B cell (primary cell): Measurements from ENCODE around the gene WWTR1. TPM values are rescaled to one million over a fixed set of nuclear protein-coding genes. Genes with fewer than 3 reads are reported as not detected.

ENCODE experiments used
- ATAC-seq: fragments of 200-7000 bp; cut with Tn5 transposase; one replicate; pipeline ENCODE4 v1.10.0; 2021; ENCODE audit warnings: low read depth, mild to moderate bottlenecking, moderate number of reproducible peaks, moderate library complexity
- CTCF ChIA-PET: fragments of 350-600 bp; sonication (Branson Sonifier 250); formaldehyde crosslinking; loops from one replicate; lab custom pipeline; 2021; ENCODE audit warnings: antibody characterized with exemption, inconsistent platforms; lab: Charles Lee
- POLR2A ChIA-PET: fragments of 350-600 bp; sonication (Branson Sonifier 250); formaldehyde crosslinking; loops from one replicate; lab custom pipeline; 2021; ENCODE audit warnings: antibody characterized with exemption; lab: Charles Lee
- DNase-seq: peaks from one replicate; pipeline ENCODE4 v3.0.0; 2013
- H2AFZ ChIP-seq: 2 replicates; pipeline ENCODE4 v1.6.1; 2012; ENCODE audit warnings: mild to moderate bottlenecking, low read depth, low read length; ENCODE audit not compliant: insufficient read depth, poor library complexity, severe bottlenecking
- H3K27ac ChIP-seq, 2 donors: 1 replicate in 1 of 2; 2 replicates in 1 of 2; pipeline ENCODE4 v1.5.1; 2012 to 2013; ENCODE audit warnings: low read length in 2 of 2, mild to moderate bottlenecking in 2 of 2, moderate library complexity in 1 of 2
- H3K27me3 ChIP-seq, 4 experiments: fragments of 200-600 bp in 1 of 4; sonication (generic) in 1 of 4; replicated peaks in 1 of 4; 1 replicate in 2 of 4; 2 replicates in 2 of 4; pipeline versions ENCODE4 v1.6.1 to v1.7.0; 2013 to 2016; ENCODE audit warnings: low read length in 3 of 4, mild to moderate bottlenecking in 2 of 4, mixed read lengths in 1 of 4, moderate library complexity in 1 of 4; ENCODE audit not compliant: insufficient read depth in 4 of 4, control insufficient read depth in 3 of 4; ENCODE audit errors: control extremely low read depth in 1 of 4
- H3K36me3 ChIP-seq, 2 experiments: replicated peaks in 1 of 2; 1 replicate in 1 of 2; 2 replicates in 1 of 2; pipeline versions ENCODE4 v1.6.1 to v1.7.1; 2013; ENCODE audit warnings: low read length in 1 of 2; ENCODE audit not compliant: insufficient read depth in 2 of 2, control insufficient read depth in 1 of 2; ENCODE audit errors: control extremely low read depth in 1 of 2, extremely low read depth in 1 of 2
- H3K4me1 ChIP-seq, 2 donors: fragments of 200-600 bp in 1 of 2; sonication (generic) in 1 of 2; 1 replicate in 1 of 2; 2 replicates in 1 of 2; pipeline versions ENCODE4 v1.5.1 to v1.6.1; 2013 to 2017; ENCODE audit warnings: low read length in 2 of 2; ENCODE audit not compliant: control insufficient read depth in 2 of 2, insufficient read depth in 2 of 2
- H3K4me2 ChIP-seq: replicated peaks from 2 replicates; pipeline ENCODE3; 2012; ENCODE audit warnings: mild to moderate bottlenecking, low read depth, low read length; ENCODE audit not compliant: poor library complexity, severe bottlenecking
- H3K4me3 ChIP-seq, 5 experiments: fragments of 200-600 bp in 1 of 5; sonication (generic) in 1 of 5; 1 replicate in 3 of 5; 2 replicates in 2 of 5; pipeline versions ENCODE4 v1.5.1 to v1.7.0; 2011 to 2016; ENCODE audit warnings: low read length in 4 of 5, mild to moderate bottlenecking in 4 of 5, low read depth in 2 of 5, control low read depth in 1 of 5, moderate library complexity in 1 of 5; ENCODE audit not compliant: insufficient read depth in 1 of 5; ENCODE audit errors: control extremely low read depth in 1 of 5, extremely low read depth in 1 of 5
- H3K79me2 ChIP-seq: fragments of 200-600 bp; sonication (generic); one replicate; pipeline ENCODE4 v1.6.0; 2016; ENCODE audit warnings: low read length; ENCODE audit not compliant: control insufficient read depth, insufficient read depth
- H3K9ac ChIP-seq: fragments of 200-600 bp; sonication (generic); 2 replicates; pipeline ENCODE4 v1.6.1; 2017; ENCODE audit warnings: mild to moderate bottlenecking, low read length, moderate library complexity
- H3K9me3 ChIP-seq, 3 donors: one replicate each; pipeline versions ENCODE4 v1.6.1 to v1.7.1; 2013; ENCODE audit warnings: low read length in 2 of 3; ENCODE audit not compliant: control insufficient read depth in 2 of 3, insufficient read depth in 1 of 3; ENCODE audit errors: control extremely low read depth in 1 of 3
- H4K20me1 ChIP-seq: 2 replicates; pipeline ENCODE4 v1.6.0; 2012; ENCODE audit warnings: mild to moderate bottlenecking, low read length; ENCODE audit not compliant: insufficient read depth, control insufficient read depth, poor library complexity, severe bottlenecking
- H3K27ac Mint-ChIP-seq: one replicate; pipeline ENCODE4 v1.8.0; 2021; ENCODE audit warnings: mixed read lengths
- H3K27me3 Mint-ChIP-seq: one replicate; pipeline ENCODE4 v1.8.0; 2021; ENCODE audit warnings: mixed read lengths
- H3K4me1 Mint-ChIP-seq: one replicate; pipeline ENCODE4 v1.8.0; 2021; ENCODE audit warnings: mixed read lengths
- H3K4me3 Mint-ChIP-seq: one replicate; pipeline ENCODE4 v1.8.0; 2021; ENCODE audit warnings: mixed read lengths
- H3K9me3 Mint-ChIP-seq: one replicate; pipeline ENCODE4 v1.8.0; 2022; ENCODE audit warnings: mixed read lengths; ENCODE audit not compliant: insufficient read depth
- EZH2 ChIP-seq: IDR thresholded peaks from 2 replicates; pipeline ENCODE4 v1.6.1; 2012; ENCODE audit warnings: borderline replicate concordance, low read depth, mild to moderate bottlenecking, moderate library complexity, low read length; ENCODE audit not compliant: insufficient read depth, poor library complexity, severe bottlenecking
- WGBS: methylation state at CpG from one replicate; pipeline ENCODE4 v1.1.5; 2013; ENCODE audit warnings: missing lambda C conversion rate; ENCODE audit not compliant: insufficient coverage; 5-methylcytosine and 5-hydroxymethylcytosine counted together
- intact Hi-C: fragments of 100-400 bp; cut with micrococcal nuclease; formaldehyde crosslinking; loops from one replicate; pipeline ENCODE4 v1.10.0; 2022
- polyA plus RNA-seq: library from polyadenylated mRNA; depleted of rRNA; stranded (reverse); fragments of >200 nt; gene quantifications from 2 replicates; pipeline ENCODE4 v1.2.3, GENCODE V29; 2012
- total RNA-seq, 2 donors: library from RNA; stranded (reverse); fragments of 120-200 nt in 1 of 2; gene quantifications; 1 replicate in 1 of 2; 2 replicates in 1 of 2; pipeline versions ENCODE4 v1.2.3 to v1.2.4, GENCODE V29; 2013 to 2022
- TF ChIP-seq, protein P1 (sequence below): fragments of 200-600 bp; IDR thresholded peaks from one replicate; pipeline ENCODE4 v1.8.0; 2022; ENCODE audit warnings: antibody characterized with exemption, mild to moderate bottlenecking

The WWTR1 gene
- total and polyA plus RNA-seq, 2 donors (not counting 1 experiment from before 2014, with no cell fraction given) = 0.79 to 2.3 TPM

- Histone ChIP-seq H3K4me1 (peaks cover 0 to 14% of the 10 kb centered on the region in 2 donors), H3K9ac (no peak overlapping the region), H3K4me2 (no peak overlapping the region), H2AFZ (no peak overlapping the region), H3K79me2 (no peaks in the 10 kb centered on the region), H3K27me3 (no peaks in the 10 kb centered on the region), H4K20me1 (no peaks in the 10 kb centered on the region), H3K36me3 (no peaks in the 10 kb centered on the region), H3K4me3 (no peak overlapping the region), H3K27ac (no peak overlapping the region), H3K9me3 (no peaks in the 10 kb centered on the region)
- no peaks in the 10 kb centered on the region for H3K9me3 Mint-ChIP-seq
- ATAC-seq (no peak), DNase-seq (no peak)
- no peak for TF ChIP-seq EZH2
- TF ChIP-seq, protein P1, sequence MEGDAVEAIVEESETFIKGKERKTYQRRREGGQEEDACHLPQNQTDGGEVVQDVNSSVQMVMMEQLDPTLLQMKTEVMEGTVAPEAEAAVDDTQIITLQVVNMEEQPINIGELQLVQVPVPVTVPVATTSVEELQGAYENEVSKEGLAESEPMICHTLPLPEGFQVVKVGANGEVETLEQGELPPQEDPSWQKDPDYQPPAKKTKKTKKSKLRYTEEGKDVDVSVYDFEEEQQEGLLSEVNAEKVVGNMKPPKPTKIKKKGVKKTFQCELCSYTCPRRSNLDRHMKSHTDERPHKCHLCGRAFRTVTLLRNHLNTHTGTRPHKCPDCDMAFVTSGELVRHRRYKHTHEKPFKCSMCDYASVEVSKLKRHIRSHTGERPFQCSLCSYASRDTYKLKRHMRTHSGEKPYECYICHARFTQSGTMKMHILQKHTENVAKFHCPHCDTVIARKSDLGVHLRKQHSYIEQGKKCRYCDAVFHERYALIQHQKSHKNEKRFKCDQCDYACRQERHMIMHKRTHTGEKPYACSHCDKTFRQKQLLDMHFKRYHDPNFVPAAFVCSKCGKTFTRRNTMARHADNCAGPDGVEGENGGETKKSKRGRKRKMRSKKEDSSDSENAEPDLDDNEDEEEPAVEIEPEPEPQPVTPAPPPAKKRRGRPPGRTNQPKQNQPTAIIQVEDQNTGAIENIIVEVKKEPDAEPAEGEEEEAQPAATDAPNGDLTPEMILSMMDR = no peak
- H3K4me3 Mint-ChIP-seq = no peak overlapping the region
- no CpG with 5 or more reads among the region's 1 CpG for WGBS
- intact Hi-C loops = no loop called here
- H3K27ac Mint-ChIP-seq = no peak overlapping the region
- no peaks in the 10 kb centered on the region for H3K27me3 Mint-ChIP-seq
- CTCF ChIA-PET = no interaction called here
- H3K4me1 Mint-ChIP-seq = peaks cover 10% of the 10 kb centered on the region
- POLR2A ChIA-PET = no interaction called here
Observed at GRCh38 chr3:149600634-149601033, 57.2 kb downstream of the WWTR1 start.

DNA sequence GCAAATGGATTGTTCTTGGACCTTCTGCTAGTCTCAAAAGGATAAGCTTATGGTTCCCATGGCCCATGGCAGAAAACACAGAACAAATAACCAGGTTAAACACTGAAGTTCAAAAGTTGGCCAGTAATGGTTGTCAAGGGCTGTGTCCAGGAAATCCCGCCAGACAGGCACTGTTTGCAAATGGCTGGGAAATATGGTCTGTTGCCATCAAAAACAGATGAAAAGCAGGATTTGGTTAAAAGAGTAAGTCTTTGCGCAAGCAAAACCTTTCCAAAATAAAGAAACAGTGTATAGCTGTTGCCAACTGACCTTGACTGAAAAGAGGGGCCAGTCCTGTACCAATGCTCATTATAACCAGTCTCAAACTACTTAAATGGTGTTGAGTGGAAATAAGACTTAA, 58.6 kb downstream of the WWTR1 start:
- intact Hi-C loops = no loop called here
- H3K4me3 ChIP-seq = no peak overlapping the region
- Mint-ChIP-seq H3K9me3 (no peaks in the 10 kb centered on the region), H3K4me3 (no peak overlapping the region), H3K4me1 (peaks cover 10% of the 10 kb centered on the region), H3K27ac (no peak overlapping the region), H3K27me3 (no peaks in the 10 kb centered on the region)
- no peaks in the 10 kb centered on the region for H3K27me3 ChIP-seq
- no peaks in the 10 kb centered on the region for H3K79me2 ChIP-seq
- ChIA-PET POLR2A (no interaction called here), CTCF (no interaction called here)
- TF ChIP-seq, protein P1 = no peak
- TF ChIP-seq EZH2 = no peak
- ATAC-seq = no peak
- H4K20me1 ChIP-seq = no peaks in the 10 kb centered on the region
- H3K4me1 ChIP-seq = peaks cover 0 to 14% of the 10 kb centered on the region in 2 donors
- H3K9ac ChIP-seq = no peak overlapping the region
- no peaks in the 10 kb centered on the region for H3K36me3 ChIP-seq
- 89% methylated on average over 1 of the region's 2 CpGs for WGBS
- no peak for DNase-seq
- no peak overlapping the region for H2AFZ ChIP-seq
- H3K27ac ChIP-seq = no peak overlapping the region
- no peak overlapping the region for H3K4me2 ChIP-seq
- no peaks in the 10 kb centered on the region for H3K9me3 ChIP-seq
